OCI-LY3 (cell line): ENCODE data around the gene WFDC8.

Source experiments
- EZH2phosphoT487 ChIP-seq: fragments of 200-600 bp; shearing (Covaris generic); IDR thresholded peaks from 2 replicates; pipeline ENCODE4 v1.6.1; 2018; ENCODE audit warnings: antibody characterized with exemption, mixed run types, low read depth
- TF ChIP-seq, protein P1 (sequence below): fragments of 200-600, 300-600 bp; sonication (generic); IDR thresholded peaks from 2 replicates; pipeline ENCODE4 v1.5.1; 2014; ENCODE audit warnings: antibody characterized with exemption, low read length, low read depth

DNA sequence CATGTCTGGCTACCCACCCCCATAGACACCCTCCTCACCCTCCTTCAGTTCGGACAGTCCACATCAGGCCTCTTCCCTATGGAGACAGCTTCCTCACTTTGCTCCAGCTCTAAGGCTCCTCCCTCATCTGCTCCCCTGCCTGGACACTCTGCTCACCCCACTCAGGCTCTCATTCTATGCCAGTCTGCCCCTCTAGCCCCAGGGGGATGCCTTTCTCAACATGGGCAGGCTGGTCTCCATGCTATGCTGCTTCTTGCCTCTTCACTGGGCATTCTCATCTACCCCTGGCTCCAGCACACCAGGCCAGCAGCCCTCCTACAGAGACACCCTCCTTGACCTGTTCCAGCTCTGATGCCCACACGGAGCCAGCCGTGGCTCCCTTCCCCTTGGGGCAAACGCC, at the start of gene WFDC8:
- TF ChIP-seq, protein P1, sequence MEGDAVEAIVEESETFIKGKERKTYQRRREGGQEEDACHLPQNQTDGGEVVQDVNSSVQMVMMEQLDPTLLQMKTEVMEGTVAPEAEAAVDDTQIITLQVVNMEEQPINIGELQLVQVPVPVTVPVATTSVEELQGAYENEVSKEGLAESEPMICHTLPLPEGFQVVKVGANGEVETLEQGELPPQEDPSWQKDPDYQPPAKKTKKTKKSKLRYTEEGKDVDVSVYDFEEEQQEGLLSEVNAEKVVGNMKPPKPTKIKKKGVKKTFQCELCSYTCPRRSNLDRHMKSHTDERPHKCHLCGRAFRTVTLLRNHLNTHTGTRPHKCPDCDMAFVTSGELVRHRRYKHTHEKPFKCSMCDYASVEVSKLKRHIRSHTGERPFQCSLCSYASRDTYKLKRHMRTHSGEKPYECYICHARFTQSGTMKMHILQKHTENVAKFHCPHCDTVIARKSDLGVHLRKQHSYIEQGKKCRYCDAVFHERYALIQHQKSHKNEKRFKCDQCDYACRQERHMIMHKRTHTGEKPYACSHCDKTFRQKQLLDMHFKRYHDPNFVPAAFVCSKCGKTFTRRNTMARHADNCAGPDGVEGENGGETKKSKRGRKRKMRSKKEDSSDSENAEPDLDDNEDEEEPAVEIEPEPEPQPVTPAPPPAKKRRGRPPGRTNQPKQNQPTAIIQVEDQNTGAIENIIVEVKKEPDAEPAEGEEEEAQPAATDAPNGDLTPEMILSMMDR: no peak
- no peak for TF ChIP-seq EZH2phosphoT487
